Natural killer cell (primary cell): ENCODE measurements around the gene GREB1L. TPM values are rescaled to one million over a fixed set of nuclear protein-coding genes. Genes with fewer than 3 reads are reported as not detected.

Experiments
- ATAC-seq, 3 donors: fragments of 150-1000 bp in 2 of 3; fragments of 200-7000 bp in 1 of 3; cut with Tn5 transposase; 1 replicate in 1 of 3; 2 replicates in 2 of 3; pipeline ENCODE4 v1.10.0; 2021; ENCODE audit warnings: mild to moderate bottlenecking in 2 of 3, moderate library complexity in 2 of 3
- DNase-seq, 2 donors: peaks; one replicate each; pipeline versions ENCODE4 v3.0.0 to v3.0.0-alpha.2; 2013 to 2021; ENCODE audit warnings: mixed read lengths in 1 of 2
- H3K27ac ChIP-seq: one replicate; pipeline ENCODE4 v1.5.1; 2013; ENCODE audit warnings: mild to moderate bottlenecking, low read length
- H3K27me3 ChIP-seq: one replicate; pipeline ENCODE4 v1.6.1; 2013; ENCODE audit warnings: low read length; ENCODE audit not compliant: control insufficient read depth, insufficient read depth
- H3K36me3 ChIP-seq: one replicate; pipeline ENCODE4 v1.6.1; 2013; ENCODE audit warnings: low read length; ENCODE audit not compliant: control insufficient read depth, insufficient read depth
- H3K4me1 ChIP-seq: one replicate; pipeline ENCODE4 v1.6.1; 2013; ENCODE audit warnings: low read length; ENCODE audit not compliant: control insufficient read depth, insufficient read depth
- H3K4me3 ChIP-seq: one replicate; pipeline ENCODE4 v1.5.1; 2013; ENCODE audit warnings: low read length
- H3K9me3 ChIP-seq: one replicate; pipeline ENCODE4 v1.6.1; 2013; ENCODE audit warnings: low read length; ENCODE audit not compliant: control insufficient read depth, insufficient read depth
- H3K27ac Mint-ChIP-seq, 2 donors: one replicate each; pipeline ENCODE4 v1.8.0; 2022; ENCODE audit warnings: mild to moderate bottlenecking in 2 of 2, mixed read lengths in 2 of 2, moderate library complexity in 1 of 2
- H3K27me3 Mint-ChIP-seq, 2 donors: one replicate each; pipeline ENCODE4 v1.8.0; 2022; ENCODE audit warnings: low read depth in 2 of 2, mixed read lengths in 2 of 2
- H3K36me3 Mint-ChIP-seq: one replicate; pipeline ENCODE4 v1.8.0; 2022; ENCODE audit warnings: mixed read lengths
- H3K4me1 Mint-ChIP-seq, 2 donors: one replicate each; pipeline ENCODE4 v1.8.0; 2022; ENCODE audit warnings: mixed read lengths in 2 of 2
- H3K4me3 Mint-ChIP-seq: one replicate; pipeline ENCODE4 v1.8.0; 2022; ENCODE audit warnings: mild to moderate bottlenecking, moderate library complexity, mixed read lengths
- H3K9me3 Mint-ChIP-seq, 2 donors: one replicate each; pipeline ENCODE4 v1.8.0; 2022; ENCODE audit warnings: mixed read lengths in 2 of 2
- CTCF ChIP-seq: fragments of 200-600 bp; IDR thresholded peaks from one replicate; pipeline ENCODE4 v1.8.0; 2022; ENCODE audit warnings: antibody characterized with exemption
- WGBS: methylation state at CpG from one replicate; pipeline ENCODE4 v1.1.7; 2013; ENCODE audit warnings: missing lambda C conversion rate; ENCODE audit not compliant: insufficient coverage; 5-methylcytosine and 5-hydroxymethylcytosine counted together
- intact Hi-C: fragments of 100-400 bp; cut with micrococcal nuclease; formaldehyde crosslinking; loops from one replicate; pipeline ENCODE4 v1.14.2; 2022
- total RNA-seq, 4 donors: library from RNA; stranded (reverse); fragments of 120-200 nt in 1 of 4; gene quantifications; one replicate each; pipeline versions ENCODE4 v1.2.3 to v1.2.4, GENCODE V29; 2013 to 2022

GREB1L gene
- total RNA-seq, 3 donors from 2014 or later (not counting 1 experiment from before 2014, with no cell fraction given): not detected

GRCh38 chr18:21468514-21469164 is 226.6 kb downstream of the GREB1L start:
- H3K4me1 Mint-ChIP-seq: no peaks in the 10 kb centered on the region
- intact Hi-C loops: no loop called here
- H3K4me3 ChIP-seq: no peak overlapping the region
- H3K4me3 Mint-ChIP-seq: no peak overlapping the region
- H3K27ac ChIP-seq: no peak overlapping the region
- WGBS: 80% methylated on average over 4 of the region's 4 CpGs
- no peak overlapping the region for H3K27ac Mint-ChIP-seq
- no peaks in the 10 kb centered on the region for H3K9me3 Mint-ChIP-seq
- peaks cover 2% of the 10 kb centered on the region for H3K27me3 ChIP-seq
- ATAC-seq: no peak
- peaks cover 4 to 19% of the 10 kb centered on the region in 2 donors for H3K27me3 Mint-ChIP-seq
- H3K36me3 ChIP-seq: no peaks in the 10 kb centered on the region
- no peaks in the 10 kb centered on the region for H3K9me3 ChIP-seq
- TF ChIP-seq CTCF: no peak
- DNase-seq: no peak
- no peaks in the 10 kb centered on the region for H3K4me1 ChIP-seq
- H3K36me3 Mint-ChIP-seq: no peaks in the 10 kb centered on the region

DNA sequence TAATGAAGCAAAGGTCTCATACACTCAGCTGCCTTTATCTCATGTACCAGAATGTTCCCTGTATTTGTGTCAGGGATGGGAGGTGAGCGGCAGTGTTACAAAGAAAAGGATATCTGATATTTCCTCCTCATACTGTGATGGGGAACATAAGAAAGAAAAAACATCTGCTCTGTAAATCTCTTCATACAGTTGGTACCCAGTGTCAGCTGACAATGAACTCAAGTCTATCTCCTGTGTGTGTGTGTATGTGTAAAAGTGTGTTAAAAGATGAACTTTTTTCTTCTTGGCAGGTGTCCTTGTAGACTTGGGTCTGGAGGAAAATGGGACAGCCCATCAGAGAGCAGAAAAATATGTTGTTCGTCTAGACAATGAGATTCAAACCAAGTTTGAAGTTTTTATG is 230.7 kb downstream of the GREB1L start:
- H3K36me3 Mint-ChIP-seq: no peaks in the 10 kb centered on the region
- intact Hi-C loops: no loop called here
- H3K4me1 ChIP-seq: no peaks in the 10 kb centered on the region
- H3K4me3 ChIP-seq: no peak overlapping the region
- H3K27ac Mint-ChIP-seq: no peak overlapping the region
- DNase-seq (no peak), ATAC-seq (no peak)
- H3K9me3 Mint-ChIP-seq: no peaks in the 10 kb centered on the region
- H3K9me3 ChIP-seq: no peaks in the 10 kb centered on the region
- no peaks in the 10 kb centered on the region for H3K36me3 ChIP-seq
- H3K4me1 Mint-ChIP-seq: no peaks in the 10 kb centered on the region
- peaks cover 7 to 12% of the 10 kb centered on the region in 2 donors for H3K27me3 Mint-ChIP-seq
- 83% methylated on average over 1 of the region's 2 CpGs for WGBS
- no peak overlapping the region for H3K4me3 Mint-ChIP-seq
- no peak overlapping the region for H3K27ac ChIP-seq
- TF ChIP-seq CTCF: no peak
- H3K27me3 ChIP-seq: peaks cover 2% of the 10 kb centered on the region

DNA sequence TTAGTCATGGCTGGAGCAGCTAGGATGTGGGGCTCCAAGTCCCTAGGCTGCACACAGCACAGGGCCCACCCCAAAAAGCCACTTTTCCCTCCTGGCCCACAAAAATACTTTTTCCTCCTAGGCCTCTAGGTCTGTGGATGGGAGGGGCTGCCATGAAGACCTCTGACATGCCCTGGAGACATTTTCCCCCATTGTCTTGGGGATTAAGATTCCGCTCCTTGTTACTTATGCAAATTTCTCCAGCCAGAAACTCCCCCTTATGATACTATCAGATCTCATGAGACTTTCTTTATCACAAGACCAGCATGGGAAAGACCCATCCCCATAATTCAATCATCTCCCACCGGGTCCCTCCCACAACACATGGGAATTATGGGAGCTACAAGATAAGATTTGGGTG is 232.6 kb downstream of the GREB1L start:
- H3K9me3 Mint-ChIP-seq: no peaks in the 10 kb centered on the region

More for the DNA sequence above, 232.6 kb downstream of the GREB1L start:
- Mint-ChIP-seq H3K4me3 (no peak overlapping the region), H3K4me1 (no peaks in the 10 kb centered on the region), H3K36me3 (no peaks in the 10 kb centered on the region), H3K27ac (no peak overlapping the region), H3K27me3 (peaks cover 7 to 12% of the 10 kb centered on the region in 2 donors)
- no peak for TF ChIP-seq CTCF
- 94% methylated on average over 1 of the region's 2 CpGs for WGBS
- H3K4me3 ChIP-seq: no peak overlapping the region
- ATAC-seq (no peak), DNase-seq (no peak)
- no peaks in the 10 kb centered on the region for H3K9me3 ChIP-seq
- H3K36me3 ChIP-seq: no peaks in the 10 kb centered on the region
- no peak overlapping the region for H3K27ac ChIP-seq
- peaks cover 2% of the 10 kb centered on the region for H3K27me3 ChIP-seq
- intact Hi-C loops: no loop called here
- H3K4me1 ChIP-seq: no peaks in the 10 kb centered on the region
